ENCODE results near the gene MAN1A1.

MAN1A1 gene

DNA sequence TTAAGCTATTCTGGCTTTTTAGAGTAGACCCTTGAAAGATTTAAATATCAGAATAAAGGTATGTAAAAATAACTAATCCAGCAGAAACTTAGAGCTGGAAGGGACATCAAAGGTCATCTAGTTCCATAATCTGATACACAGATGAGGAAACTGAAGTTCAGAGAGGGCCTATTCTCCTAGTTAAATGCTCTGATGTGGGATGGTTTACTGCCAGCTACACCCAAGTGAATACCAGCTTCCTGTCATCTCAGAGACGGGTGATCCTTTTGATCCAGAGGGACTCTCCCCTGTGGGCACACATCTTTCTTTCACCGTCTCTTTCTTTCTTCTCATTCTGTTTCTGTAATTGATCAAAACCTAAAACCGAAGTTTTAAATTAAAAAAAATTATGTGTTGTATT is 94.1 kb downstream of the MAN1A1 start:
- DNase-seq = no peak

DNA sequence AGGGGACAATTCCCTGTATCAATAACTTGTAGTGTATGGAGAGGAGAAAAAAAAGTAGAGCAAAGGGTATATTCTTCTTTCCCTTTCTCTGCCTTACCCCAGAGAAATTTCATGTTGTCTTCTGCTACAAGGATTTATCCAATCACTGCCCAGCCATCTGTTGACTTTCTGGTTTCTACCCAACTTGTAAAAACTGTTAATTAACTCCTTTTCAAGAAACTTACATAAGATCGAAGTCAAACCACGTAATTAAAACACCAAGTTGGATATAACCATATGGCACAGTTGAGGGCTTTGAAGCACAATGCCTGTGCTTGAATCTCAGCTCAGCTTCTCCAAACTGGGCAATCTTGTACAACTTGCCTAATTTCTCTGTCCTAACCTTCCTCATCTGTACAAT is 99.5 kb downstream of the MAN1A1 start:
- DNase-seq = no peak
- TF ChIP-seq POLR2A (IDR thresholded peaks at IDR 0.05; ENCODE audit: low read length) (no peak), GATA1 (IDR thresholded peaks at IDR 0.05; ENCODE audit: low read depth, low read length) (no peak)

More for the DNA sequence above, 94.1 kb downstream of the MAN1A1 start:
- TF ChIP-seq POLR2A (IDR thresholded peaks at IDR 0.05; ENCODE audit: low read length) (no peak), GATA1 (IDR thresholded peaks at IDR 0.05; ENCODE audit: low read depth, low read length) (no peak)

DNA sequence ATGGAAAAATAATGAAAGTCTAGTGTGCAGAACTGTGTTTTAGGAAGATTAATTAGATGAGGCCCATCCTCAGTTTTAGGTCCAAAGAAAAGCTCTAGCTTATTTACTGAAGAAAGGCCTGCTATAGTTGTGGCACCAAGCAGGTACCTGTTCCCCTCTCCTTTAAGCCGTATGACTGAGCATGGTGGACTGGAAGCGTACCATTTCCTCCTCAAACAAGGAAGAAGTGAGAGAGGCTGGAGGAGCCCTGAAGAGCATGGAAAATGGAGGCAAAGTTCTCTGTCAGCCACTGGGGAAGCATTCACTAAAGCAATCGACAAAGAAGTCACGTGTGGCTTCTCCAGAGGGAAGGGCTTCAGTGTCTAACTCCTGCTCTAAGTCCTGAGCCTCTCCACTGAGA is 100.2 kb downstream of the MAN1A1 start:
- DNase-seq = no peak
- TF ChIP-seq POLR2A (IDR thresholded peaks at IDR 0.05; ENCODE audit: low read length) = no peak
- TF ChIP-seq GATA1 (IDR thresholded peaks at IDR 0.05; ENCODE audit: low read depth, low read length) = no peak

DNA sequence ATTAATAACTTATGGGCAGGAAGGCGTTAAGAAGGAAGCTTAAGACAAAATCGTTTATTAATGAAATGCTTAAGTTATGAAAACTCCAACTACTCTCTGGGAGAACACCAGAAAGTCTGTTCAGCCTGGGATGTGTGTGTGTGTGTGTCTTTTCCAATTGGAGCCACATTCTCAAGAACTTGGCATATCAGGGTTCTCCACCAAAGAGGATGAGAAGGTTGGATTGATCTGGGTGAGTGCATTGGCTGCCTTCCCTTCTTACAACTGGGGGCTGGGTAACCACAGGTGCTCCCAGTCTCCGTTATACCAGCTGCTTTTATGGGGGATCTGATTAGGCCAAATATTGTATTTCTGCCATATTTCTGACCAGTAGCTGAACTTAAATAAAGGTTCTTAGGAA is 102.1 kb downstream of the MAN1A1 start:
- no peak for TF ChIP-seq POLR2A (IDR thresholded peaks at IDR 0.05; ENCODE audit: low read length)
- no peak for TF ChIP-seq GATA1 (IDR thresholded peaks at IDR 0.05; ENCODE audit: low read depth, low read length)
- DNase-seq = no peak

DNA sequence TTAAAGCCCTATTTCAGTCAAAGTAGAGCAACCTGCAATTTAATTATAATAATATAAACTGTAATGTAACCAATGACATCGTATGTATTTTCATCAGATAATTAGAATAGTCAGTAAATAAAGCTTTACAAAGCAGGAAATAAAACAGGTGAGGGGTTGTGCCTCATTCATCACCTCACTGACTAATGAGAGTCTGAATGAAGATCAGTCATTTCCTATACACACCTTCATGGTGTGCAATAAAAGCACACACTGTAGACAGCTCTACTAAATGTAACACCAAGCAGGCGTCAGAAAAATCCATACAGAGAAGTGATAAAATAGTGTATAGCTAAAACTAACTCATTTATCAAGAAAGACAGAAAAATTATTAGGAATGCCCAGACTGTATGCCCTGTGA is 105.9 kb downstream of the MAN1A1 start:
- TF ChIP-seq GATA1 (IDR thresholded peaks at IDR 0.05; ENCODE audit: low read depth, low read length) (no peak), POLR2A (IDR thresholded peaks at IDR 0.05; ENCODE audit: low read length) (no peak)
- no peak for DNase-seq

DNA sequence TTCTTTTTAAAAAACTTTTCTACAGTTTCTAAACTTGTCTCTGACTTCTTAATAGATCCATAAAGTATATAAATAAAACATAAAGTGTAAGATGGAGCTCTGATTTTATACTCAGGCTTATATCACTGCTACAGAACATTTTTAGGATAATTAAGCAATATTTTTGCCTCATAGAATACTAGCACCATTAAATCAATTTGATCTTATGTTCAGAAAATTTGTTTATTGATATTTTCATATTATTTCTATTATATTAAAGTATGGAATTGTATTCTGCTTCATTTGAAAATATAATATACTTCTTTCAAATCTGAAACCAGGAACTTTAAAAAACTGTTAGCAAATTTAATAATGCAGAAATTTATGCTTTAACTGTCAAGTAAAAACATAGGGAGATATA is 106.5 kb downstream of the MAN1A1 start:
- no peak for TF ChIP-seq GATA1 (IDR thresholded peaks at IDR 0.05; ENCODE audit: low read depth, low read length)
- no peak for TF ChIP-seq POLR2A (IDR thresholded peaks at IDR 0.05; ENCODE audit: low read length)
- no peak for DNase-seq

DNA sequence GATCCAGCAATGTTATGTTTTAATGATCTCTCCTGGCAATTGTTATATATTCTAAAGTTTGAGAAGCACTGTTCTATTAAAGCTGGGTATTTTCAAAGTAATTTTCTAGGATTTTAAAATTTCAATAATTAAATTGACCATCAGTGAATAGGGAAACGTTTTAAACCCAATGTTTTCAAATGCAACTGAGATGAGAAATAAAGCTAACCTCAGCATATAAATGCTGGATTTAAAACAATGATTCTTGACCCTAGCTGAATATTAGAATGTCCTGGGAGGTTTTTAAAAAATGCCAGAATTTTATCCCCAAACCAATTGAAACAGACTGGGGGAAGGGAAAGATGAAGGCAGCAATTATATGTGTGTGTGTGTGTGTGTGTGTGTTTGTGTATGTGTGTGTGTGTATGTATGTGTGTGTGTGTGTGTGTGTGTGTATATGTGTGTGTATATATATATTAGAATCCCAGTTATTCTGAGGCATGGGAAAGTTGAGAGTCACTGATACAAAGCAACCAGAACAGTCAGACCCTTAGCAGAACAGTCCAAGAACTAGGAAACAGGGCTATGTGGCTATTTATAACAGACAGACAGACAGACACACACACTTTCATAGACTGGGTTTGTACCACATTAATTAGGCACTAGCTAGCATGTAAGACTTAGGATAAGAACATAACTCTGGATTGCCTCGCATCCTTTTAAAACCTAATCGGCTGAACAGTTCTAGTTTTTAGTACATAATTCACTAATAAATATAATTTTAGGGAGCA is 107.8 kb downstream of the MAN1A1 start:
- DNase-seq = no peak
- TF ChIP-seq POLR2A (IDR thresholded peaks at IDR 0.05; ENCODE audit: low read length) (no peak), GATA1 (IDR thresholded peaks at IDR 0.05; ENCODE audit: low read depth, low read length) (no peak)

DNA sequence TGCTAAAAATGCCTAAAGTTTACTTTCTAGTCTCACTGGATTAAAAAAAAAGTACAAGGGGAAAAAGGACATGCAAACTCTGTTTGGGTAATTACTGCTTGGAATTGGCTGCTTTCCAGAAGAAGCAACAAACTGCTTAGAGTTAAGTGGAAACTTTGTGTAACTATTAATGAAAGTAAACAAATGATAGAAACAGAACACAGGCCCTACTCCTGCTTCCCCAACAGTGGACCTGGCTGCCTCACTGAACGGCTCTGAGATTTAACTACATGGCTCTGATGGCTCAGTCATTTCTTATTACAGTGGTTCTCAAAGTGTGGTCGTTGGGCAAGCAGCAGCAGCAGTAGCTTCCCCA is 108.5 kb downstream of the MAN1A1 start:
- peak in 1 of 2 experiments; percentile 20 for DNase-seq
- TF ChIP-seq GATA1 (IDR thresholded peaks at IDR 0.05; ENCODE audit: low read depth, low read length) (no peak), POLR2A (IDR thresholded peaks at IDR 0.05; ENCODE audit: low read length) (no peak)

DNA sequence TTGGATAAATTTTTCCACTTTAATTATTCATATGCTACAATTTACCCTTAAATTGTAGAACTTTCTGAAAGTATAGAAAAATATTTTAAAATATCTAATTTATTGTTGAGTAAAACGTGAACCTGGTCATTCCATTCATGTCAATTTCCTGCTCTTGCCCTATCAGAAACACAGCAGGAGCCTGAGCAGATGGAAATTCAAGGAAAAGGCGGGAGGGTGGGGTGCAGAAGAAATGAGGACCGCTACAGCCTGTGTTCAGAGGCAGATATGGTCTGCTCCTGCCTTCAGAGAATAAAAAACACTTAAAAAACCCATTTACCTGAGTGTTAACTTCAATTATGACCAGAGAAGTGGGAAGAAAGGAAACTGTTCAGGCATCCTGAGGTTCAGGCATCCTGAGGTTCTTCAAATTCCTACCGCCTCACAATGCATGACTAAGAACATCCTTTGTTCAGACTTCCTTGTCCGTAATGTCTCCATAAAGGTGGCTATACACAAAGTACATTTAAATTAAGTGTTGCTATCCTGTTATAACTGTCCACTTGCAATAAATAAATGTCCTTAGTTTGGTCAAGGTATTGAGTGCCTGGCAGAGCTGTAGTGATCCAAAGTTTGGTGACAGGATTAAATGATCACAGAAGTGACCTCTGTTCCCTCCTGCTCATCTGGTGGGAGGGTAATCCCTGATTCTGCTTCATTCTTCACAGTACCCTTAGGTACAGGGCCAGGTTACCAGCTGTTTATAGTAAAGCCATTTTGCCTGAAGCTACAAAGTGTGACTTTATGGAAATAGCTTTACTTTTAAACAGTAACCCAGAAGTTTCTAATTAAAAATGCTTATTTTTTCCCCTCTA is 109.1 kb downstream of the MAN1A1 start:
- TF ChIP-seq GATA1 (IDR thresholded peaks at IDR 0.05; ENCODE audit: low read depth, low read length) = no peak
- TF ChIP-seq POLR2A (IDR thresholded peaks at IDR 0.05; ENCODE audit: low read length) = no peak
- no peak for DNase-seq

DNA sequence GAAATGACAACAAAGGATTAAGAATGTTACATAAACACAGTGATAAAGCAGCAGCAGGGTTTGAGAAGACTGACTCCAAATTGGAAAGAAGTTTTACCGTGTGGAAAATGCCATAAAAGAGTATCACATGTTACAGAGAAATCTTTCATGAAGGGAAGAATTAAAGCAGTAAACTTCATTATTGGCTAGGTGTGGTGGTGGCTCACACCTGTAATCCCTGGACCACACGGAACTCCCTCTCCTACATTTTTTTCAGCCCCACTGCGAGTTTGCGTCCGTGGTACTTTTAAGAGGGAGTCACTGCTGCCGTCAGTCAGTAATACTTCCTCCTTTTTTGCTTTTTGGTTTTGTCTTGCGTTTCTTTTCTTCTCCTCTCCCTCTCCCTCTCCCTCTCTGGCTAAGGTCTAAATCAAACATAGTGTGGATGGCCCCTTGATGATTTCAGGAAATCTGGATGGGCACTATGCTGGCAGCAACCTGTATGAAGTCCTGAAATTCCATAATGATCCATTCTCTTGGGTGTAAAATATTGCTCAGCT is 112.3 kb downstream of the MAN1A1 start:
- no peak for TF ChIP-seq POLR2A (IDR thresholded peaks at IDR 0.05; ENCODE audit: low read length)
- no peak for TF ChIP-seq GATA1 (IDR thresholded peaks at IDR 0.05; ENCODE audit: low read depth, low read length)
- DNase-seq = no peak

DNA sequence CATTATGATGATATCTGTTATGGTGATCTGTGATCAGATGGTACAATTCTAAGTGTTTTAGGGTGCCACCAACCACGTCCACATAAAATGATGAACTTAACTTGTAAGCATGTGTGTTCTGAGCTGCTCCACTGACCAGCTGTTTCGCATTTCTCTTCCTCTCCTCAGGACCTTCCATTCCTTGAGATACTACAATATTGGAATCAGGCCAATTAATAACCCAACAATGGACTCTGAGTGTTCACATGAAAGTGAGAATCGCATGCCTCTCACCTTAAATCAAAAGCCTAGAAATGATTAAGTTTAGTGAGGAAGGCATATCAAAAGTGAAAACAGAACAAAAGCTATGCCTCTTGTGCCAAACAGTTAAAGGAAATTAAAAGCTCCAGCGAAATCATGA is 114.6 kb downstream of the MAN1A1 start:
- no peak for DNase-seq
- TF ChIP-seq POLR2A (IDR thresholded peaks at IDR 0.05; ENCODE audit: low read length) (no peak), GATA1 (IDR thresholded peaks at IDR 0.05; ENCODE audit: low read depth, low read length) (no peak)

DNA sequence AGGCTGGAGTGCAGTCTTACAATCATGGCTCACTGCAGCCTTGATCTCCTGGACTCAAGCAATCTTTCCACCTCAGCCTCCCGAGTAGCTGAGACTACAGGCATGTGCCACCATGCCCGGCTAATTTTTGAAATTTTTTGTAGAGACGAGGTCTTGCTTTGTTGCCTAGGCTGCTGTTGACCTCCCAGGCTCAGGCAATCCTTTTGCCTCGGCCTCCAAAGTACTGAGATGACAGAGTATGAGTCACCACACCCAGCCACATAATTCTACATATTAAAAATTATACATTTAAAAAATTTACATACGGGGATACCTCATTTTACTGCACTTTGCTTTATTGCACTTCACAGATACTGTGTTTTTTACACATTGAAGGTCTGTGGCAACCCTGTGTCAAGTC is 115.1 kb downstream of the MAN1A1 start:
- DNase-seq = no peak
- no peak for TF ChIP-seq POLR2A (IDR thresholded peaks at IDR 0.05; ENCODE audit: low read length)
- TF ChIP-seq GATA1 (IDR thresholded peaks at IDR 0.05; ENCODE audit: low read depth, low read length) = no peak

DNA sequence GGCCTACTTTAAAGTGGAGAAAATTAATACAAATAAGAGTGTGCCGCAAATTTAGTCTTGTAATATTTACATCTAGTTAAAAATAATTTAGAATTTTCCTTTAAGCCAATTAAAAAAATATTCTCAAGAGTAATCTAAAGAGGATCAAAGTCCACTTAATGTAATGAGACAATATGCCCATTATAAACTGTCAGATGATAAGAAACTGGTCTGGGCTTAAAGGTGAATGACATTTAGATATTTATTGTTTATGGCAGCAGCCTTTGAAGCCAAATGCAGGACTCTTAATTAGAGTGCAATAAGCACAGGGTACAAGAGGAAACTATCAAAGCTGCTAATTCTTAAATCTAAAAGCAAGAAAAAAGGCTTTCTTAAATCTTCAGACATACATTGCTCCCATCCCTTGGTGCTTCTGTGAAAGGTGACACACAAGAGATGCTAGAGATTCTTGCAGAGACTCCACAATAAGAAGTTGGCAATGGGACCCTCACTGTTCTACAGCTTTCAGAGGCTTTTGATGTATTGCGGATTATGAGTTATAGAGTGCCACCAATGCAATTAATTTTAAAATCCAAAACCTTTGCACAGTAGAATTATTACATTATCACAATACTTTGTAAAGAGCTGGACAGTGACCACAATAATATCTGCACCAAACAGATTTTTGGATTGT is 116.1 kb downstream of the MAN1A1 start:
- no peak for DNase-seq
- TF ChIP-seq GATA1 (IDR thresholded peaks at IDR 0.05; ENCODE audit: low read depth, low read length) (no peak), POLR2A (IDR thresholded peaks at IDR 0.05; ENCODE audit: low read length) (no peak)

DNA sequence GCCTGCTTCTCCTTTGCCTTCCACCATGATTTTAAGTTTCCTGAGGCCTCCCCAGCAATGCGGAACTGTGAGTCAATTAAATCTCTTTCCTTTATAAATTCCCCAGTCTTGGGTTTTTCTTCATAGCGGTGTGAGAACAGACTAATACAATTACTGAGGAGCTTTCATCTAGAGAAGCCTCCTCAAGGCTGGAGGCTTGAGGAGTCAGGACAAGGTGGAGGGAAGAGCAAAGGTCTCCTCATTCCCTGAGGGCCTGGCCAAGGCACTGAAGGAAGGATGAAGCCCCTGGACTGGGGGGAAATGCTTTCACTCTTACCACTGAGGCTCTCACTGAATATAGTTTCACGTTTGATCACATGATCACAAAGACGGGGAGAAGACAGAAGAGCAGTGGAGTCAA is 118.2 kb downstream of the MAN1A1 start:
- TF ChIP-seq GATA1 (IDR thresholded peaks at IDR 0.05; ENCODE audit: low read depth, low read length) = no peak
- no peak for TF ChIP-seq POLR2A (IDR thresholded peaks at IDR 0.05; ENCODE audit: low read length)
- no peak for DNase-seq

Measured in erythroblast (primary cell).